ENCODE measurements around the gene MACROD2. TPM values are rescaled to one million over a fixed set of nuclear protein-coding genes. Genes with fewer than 3 reads are reported as not detected.

MACROD2 gene
- polyA plus RNA-seq, 1 donor (not counting 4 experiments of a cell fraction or from before 2014, with no cell fraction given), result 0.71 TPM

GRCh38 chr20:15332711-15333160 lies 1337.4 kb downstream of the MACROD2 start:
- FAIRE-seq (no peak), DNase-seq (ENCODE audit: low read depth, low spot score) (no peak)
- Histone ChIP-seq H3K27me3 (ENCODE audit: control insufficient read depth, extremely low read depth, insufficient read depth, low read length) (no peaks in the 10 kb centered on the region), H3K4me3 (ENCODE audit: control insufficient read depth in 2 of 3, extremely low read depth in 1 of 3, insufficient read depth in 2 of 3, low read depth in 1 of 3, low read length in 3 of 3) (no peak overlapping the region), H2AFZ (ENCODE audit: control insufficient read depth, low read length) (no peak overlapping the region), H3K4me2 (ENCODE audit: control insufficient read depth, extremely low read depth, insufficient read depth, low read depth, low read length) (no peak overlapping the region), H3K27ac (ENCODE audit: control insufficient read depth, insufficient read depth, low read length) (no peak overlapping the region), H3K4me1 (ENCODE audit: control insufficient read depth, extremely low read depth, insufficient read depth, low read length) (no peaks in the 10 kb centered on the region), H3K9me3 (ENCODE audit: control insufficient read depth, low read depth, low read length) (no peaks in the 10 kb centered on the region), H3K36me3 (ENCODE audit: control insufficient read depth in 2 of 2, extremely low read depth in 1 of 2, insufficient read depth in 2 of 2, low read length in 2 of 2) (no peaks in the 10 kb centered on the region), H3K9ac (ENCODE audit: control insufficient read depth, extremely low read depth, insufficient read depth, low read length) (no peak overlapping the region), H3K9me1 (ENCODE audit: control insufficient read depth, extremely low read depth, insufficient read depth, low read length) (no peaks in the 10 kb centered on the region), H3K79me2 (ENCODE audit: control insufficient read depth, insufficient read depth, low read length) (no peaks in the 10 kb centered on the region), H4K20me1 (ENCODE audit: control insufficient read depth, extremely low read depth, insufficient read depth, low read length) (no peaks in the 10 kb centered on the region)
- TF ChIP-seq CTCF (optimal IDR thresholded peaks at IDR 0.05 in 1 of 3, IDR thresholded peaks at IDR 0.05 in 1 of 3, conservative IDR thresholded peaks at IDR 0.05 in 1 of 3; ENCODE audit: extremely low read depth in 1 of 3, insufficient read depth in 2 of 3, low read length in 3 of 3) (no peak), EZH2 (IDR thresholded peaks at IDR 0.05; ENCODE audit: low read length) (no peak)
- dilution Hi-C loops (cut with MboI; ENCODE audit: extremely low pct_ligation_motif_present, low sequenced_read_pairs), result no loop called here

DNA sequence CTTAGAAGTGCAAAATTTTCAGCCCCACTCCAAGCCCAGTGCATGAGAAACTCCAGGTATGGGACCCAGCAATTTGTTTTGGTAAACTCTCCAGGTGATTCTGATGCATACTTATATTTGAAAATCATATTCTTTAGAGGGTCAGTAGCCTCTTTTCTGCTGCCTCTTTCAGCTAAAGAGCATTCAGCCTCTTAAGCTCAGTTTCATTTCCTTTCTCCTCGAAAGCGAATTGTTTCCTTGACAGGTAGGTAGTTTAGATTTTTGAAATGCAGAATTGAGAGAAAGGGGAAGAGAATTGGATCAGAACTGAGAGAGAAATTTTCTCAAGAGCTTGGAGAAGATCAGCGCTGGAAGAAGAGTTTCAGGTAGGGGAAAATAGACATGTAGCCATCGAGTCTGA lies 1337.9 kb downstream of the MACROD2 start:
- no peaks in the 10 kb centered on the region for H3K9me3 ChIP-seq (ENCODE audit: control insufficient read depth, low read depth, low read length)
- H3K27ac ChIP-seq (ENCODE audit: control insufficient read depth, insufficient read depth, low read length), result no peak overlapping the region
- FAIRE-seq (no peak), DNase-seq (ENCODE audit: low read depth, low spot score) (no peak)
- dilution Hi-C loops (cut with MboI; ENCODE audit: extremely low pct_ligation_motif_present, low sequenced_read_pairs), result no loop called here
- no peaks in the 10 kb centered on the region for H4K20me1 ChIP-seq (ENCODE audit: control insufficient read depth, extremely low read depth, insufficient read depth, low read length)
- no peak overlapping the region for H2AFZ ChIP-seq (ENCODE audit: control insufficient read depth, low read length)
- no peaks in the 10 kb centered on the region for H3K36me3 ChIP-seq (ENCODE audit: control insufficient read depth in 2 of 2, extremely low read depth in 1 of 2, insufficient read depth in 2 of 2, low read length in 2 of 2)
- no peaks in the 10 kb centered on the region for H3K4me1 ChIP-seq (ENCODE audit: control insufficient read depth, extremely low read depth, insufficient read depth, low read length)
- TF ChIP-seq CTCF (optimal IDR thresholded peaks at IDR 0.05 in 1 of 3, IDR thresholded peaks at IDR 0.05 in 1 of 3, conservative IDR thresholded peaks at IDR 0.05 in 1 of 3; ENCODE audit: extremely low read depth in 1 of 3, insufficient read depth in 2 of 3, low read length in 3 of 3) (no peak), EZH2 (IDR thresholded peaks at IDR 0.05; ENCODE audit: low read length) (no peak)
- H3K9me1 ChIP-seq (ENCODE audit: control insufficient read depth, extremely low read depth, insufficient read depth, low read length), result no peaks in the 10 kb centered on the region
- no peak overlapping the region for H3K4me3 ChIP-seq (ENCODE audit: control insufficient read depth in 2 of 3, extremely low read depth in 1 of 3, insufficient read depth in 2 of 3, low read depth in 1 of 3, low read length in 3 of 3)
- no peak overlapping the region for H3K9ac ChIP-seq (ENCODE audit: control insufficient read depth, extremely low read depth, insufficient read depth, low read length)
- H3K79me2 ChIP-seq (ENCODE audit: control insufficient read depth, insufficient read depth, low read length), result no peaks in the 10 kb centered on the region
- H3K27me3 ChIP-seq (ENCODE audit: control insufficient read depth, extremely low read depth, insufficient read depth, low read length), result no peaks in the 10 kb centered on the region
- no peak overlapping the region for H3K4me2 ChIP-seq (ENCODE audit: control insufficient read depth, extremely low read depth, insufficient read depth, low read depth, low read length)
